SK-N-SH (cell line): ENCODE measurements around the gene OCSTAMP. TPM values are rescaled to one million over a fixed set of nuclear protein-coding genes. Genes with fewer than 3 reads are reported as not detected.

Source experiments
- CTCF ChIA-PET: fragments of 300-600, 350-600 bp; formaldehyde crosslinking; extraction: SDS; loops from one replicate; lab custom pipeline; 2021; lab: Yijun Ruan, JAX
- POLR2A ChIA-PET: fragments of 350-600 bp; sonication (Branson Sonifier 250); formaldehyde crosslinking; extraction: SDS; loops from one replicate; lab custom pipeline; 2020; ENCODE audit warnings: antibody characterized with exemption, inconsistent platforms; lab: Yijun Ruan, JAX
- DNase-seq: peaks from one replicate; pipeline ENCODE4 v3.0.0; 2012
- H2AFZ ChIP-seq: fragments of 200-600 bp; sonication (generic); 2 replicates; pipeline ENCODE4 v1.8.1; 2016; ENCODE audit warnings: antibody characterized with exemption, mild to moderate bottlenecking, low read depth
- H3F3A ChIP-seq: fragments of 200-600 bp; sonication (generic); replicated peaks from 2 replicates; pipeline ENCODE3; 2016; ENCODE audit warnings: antibody characterized with exemption, mild to moderate bottlenecking; ENCODE audit not compliant: insufficient read depth
- H3K27ac ChIP-seq, 2 experiments: fragments of 200-500 bp in 1 of 2; fragments of 200-600 bp in 1 of 2; sonication (Bioruptor generic) in 1 of 2; sonication (generic), shearing (Covaris generic) in 1 of 2; 2 replicates each; pipeline versions ENCODE4 v1.5.1 to v1.6.1; 2014 to 2016; ENCODE audit warnings: low read depth in 2 of 2, inconsistent platforms in 1 of 2, low read length in 1 of 2, mild to moderate bottlenecking in 1 of 2, mixed read lengths in 1 of 2
- H3K27me3 ChIP-seq: fragments of 200-600 bp; sonication (generic), shearing (Covaris generic); 2 replicates; pipeline ENCODE4 v1.6.1; 2016; ENCODE audit warnings: mixed run types; ENCODE audit not compliant: insufficient read depth
- H3K36me3 ChIP-seq, 2 experiments: fragments of 200-500 bp in 1 of 2; fragments of 200-600 bp in 1 of 2; sonication (Bioruptor generic) in 1 of 2; sonication (generic) in 1 of 2; replicated peaks in 1 of 2; 2 replicates each; pipeline versions ENCODE3 to v1.5.1; 2014 to 2016; ENCODE audit warnings: low read length in 1 of 2, mild to moderate bottlenecking in 1 of 2; ENCODE audit not compliant: insufficient read depth in 2 of 2, control insufficient read depth in 1 of 2
- H3K4me1 ChIP-seq, 2 experiments: fragments of 200-500 bp in 1 of 2; fragments of 200-600 bp in 1 of 2; sonication (Bioruptor generic) in 1 of 2; sonication (generic), shearing (Covaris generic) in 1 of 2; 2 replicates each; pipeline versions ENCODE4 v1.5.1 to v1.6.1; 2014 to 2016; ENCODE audit warnings: low read depth in 1 of 2, low read length in 1 of 2, mixed run types in 1 of 2; ENCODE audit not compliant: insufficient read depth in 2 of 2, control insufficient read depth in 1 of 2
- H3K4me2 ChIP-seq: fragments of 200-600 bp; sonication (generic), shearing (Covaris generic); 2 replicates; pipeline ENCODE4 v1.6.1; 2017; ENCODE audit warnings: mixed run types
- H3K4me3 ChIP-seq, 2 experiments: fragments of 200-500 bp in 1 of 2; fragments of 200-600 bp in 1 of 2; sonication (Bioruptor generic) in 1 of 2; sonication (generic), shearing (Covaris generic) in 1 of 2; 2 replicates each; pipeline versions ENCODE4 v1.5.1 to v1.8.1; 2014 to 2016; ENCODE audit warnings: low read depth in 2 of 2, inconsistent platforms in 1 of 2, low read length in 1 of 2, mild to moderate bottlenecking in 1 of 2, mixed read lengths in 1 of 2, moderate library complexity in 1 of 2
- H3K79me2 ChIP-seq: fragments of 200-600 bp; sonication (generic); 2 replicates; pipeline ENCODE4 v1.8.1; 2017; ENCODE audit warnings: mild to moderate bottlenecking; ENCODE audit not compliant: insufficient read depth
- H3K9ac ChIP-seq: fragments of 200-600 bp; sonication (generic); 2 replicates; pipeline ENCODE4 v1.6.1; 2017; ENCODE audit warnings: mixed run types
- H3K9me2 ChIP-seq: fragments of 200-600 bp; sonication (generic); 2 replicates; pipeline ENCODE4 v1.6.1; 2017; ENCODE audit warnings: mixed run types
- H3K9me3 ChIP-seq: fragments of 200-600 bp; sonication (generic); 2 replicates; pipeline ENCODE4 v1.6.1; 2017; ENCODE audit warnings: mixed run types, mild to moderate bottlenecking, moderate library complexity
- H4K20me1 ChIP-seq: fragments of 200-600 bp; sonication (generic); 2 replicates; pipeline ENCODE4 v1.6.1; 2017; ENCODE audit warnings: mild to moderate bottlenecking, mixed run types; ENCODE audit not compliant: insufficient read depth
- CHD2 ChIP-seq: fragments of 150-350 bp; IDR thresholded peaks from 2 replicates; pipeline ENCODE4 v1.6.1; 2018; ENCODE audit warnings: low read length; ENCODE audit not compliant: partially characterized antibody
- CTCF ChIP-seq: fragments of 200-600 bp; sonication (generic); IDR thresholded peaks from 2 replicates; pipeline ENCODE4 v1.6.1; 2017; ENCODE audit warnings: antibody characterized with exemption, mild to moderate bottlenecking, moderate library complexity
- EP300 ChIP-seq, 2 experiments: IDR thresholded peaks; 2 replicates each; pipeline versions ENCODE4 v1.4.0 to v1.6.1; 2012; ENCODE audit warnings: borderline replicate concordance in 1 of 2, low read depth in 1 of 2, low read length in 1 of 2
- EZH2phosphoT487 ChIP-seq: fragments of 200-600 bp; sonication (generic); IDR thresholded peaks from 2 replicates; pipeline ENCODE4 v1.6.1; 2017; ENCODE audit warnings: low read depth, mixed run types, mild to moderate bottlenecking, antibody characterized with exemption, moderate library complexity, borderline replicate concordance
- GATA2 ChIP-seq: sonication (generic); formaldehyde crosslinking; IDR thresholded peaks from 2 replicates; pipeline ENCODE4 v1.5.0; 2020; ENCODE audit warnings: mild to moderate bottlenecking, missing genetic modification reagents
- IRF3 ChIP-seq: fragments of 150-350 bp; IDR thresholded peaks from 2 replicates; pipeline ENCODE4 v1.6.1; 2016; ENCODE audit warnings: mild to moderate bottlenecking, low read depth, low read length
- JUND ChIP-seq: IDR thresholded peaks from 2 replicates; pipeline ENCODE4 v1.4.0; 2012
- MEF2A ChIP-seq: IDR thresholded peaks from 2 replicates; pipeline ENCODE4 v1.4.0; 2012; ENCODE audit warnings: low read depth, borderline replicate concordance
- MXI1 ChIP-seq: IDR thresholded peaks from 2 replicates; pipeline ENCODE4 v1.6.1; 2012; ENCODE audit warnings: mild to moderate bottlenecking, low read depth, low read length, improper control_type of control experiment
- PBX3 ChIP-seq: IDR thresholded peaks from 2 replicates; pipeline ENCODE4; 2012
- RAD21 ChIP-seq: IDR thresholded peaks from 2 replicates; pipeline ENCODE4 v1.6.1; 2012; ENCODE audit warnings: mild to moderate bottlenecking, low read length
- RCOR1 ChIP-seq: fragments of 150-350 bp; IDR thresholded peaks from 2 replicates; pipeline ENCODE4 v1.6.1; 2017; ENCODE audit warnings: antibody characterized with exemption, low read length
- SIN3A ChIP-seq: IDR thresholded peaks from 2 replicates; pipeline ENCODE4 v1.6.1; 2012; ENCODE audit warnings: low read depth, mild to moderate bottlenecking, low read length, moderate library complexity, borderline replicate concordance
- USF1 ChIP-seq: IDR thresholded peaks from 2 replicates; pipeline ENCODE4 v1.4.0; 2012; ENCODE audit warnings: low read depth, borderline replicate concordance
- USF2 ChIP-seq: fragments of 150-350 bp; IDR thresholded peaks from 2 replicates; pipeline ENCODE4 v1.6.1; 2017; ENCODE audit warnings: antibody characterized with exemption, low read length, low read depth, borderline replicate concordance
- WGBS: methylation state at CpG from one replicate; pipeline ENCODE4 v1.1.6; 2017; ENCODE audit warnings: low lambda C conversion rate; 5-methylcytosine and 5-hydroxymethylcytosine counted together
- polyA plus RNA-seq, 3 experiments: library from polyadenylated mRNA; depleted of rRNA; stranded (reverse); fragments of >200 nt; gene quantifications; 2 replicates each; pipeline ENCODE4 v1.2.3, GENCODE V29; 2012

The OCSTAMP gene
- polyA plus RNA-seq, 1 of the 3 experiments (the other 2 are of a cell fraction) = not detected

- Histone ChIP-seq H3F3A (no peaks in the 10 kb centered on the region), H3K4me1 (no peaks in the 10 kb centered on the region), H3K9ac (no peak overlapping the region), H3K4me2 (no peak overlapping the region), H3K27me3 (no peaks in the 10 kb centered on the region), H3K79me2 (no peaks in the 10 kb centered on the region), H3K36me3 (no peaks in the 10 kb centered on the region), H2AFZ (no peak overlapping the region), H4K20me1 (no peaks in the 10 kb centered on the region), H3K4me3 (no peak overlapping the region), H3K9me2 (no peaks in the 10 kb centered on the region), H3K9me3 (no peaks in the 10 kb centered on the region), H3K27ac (no peak overlapping the region)
- DNase-seq = no peak
- WGBS = 63% methylated on average over 2 of the region's 2 CpGs
- ChIA-PET POLR2A (no interaction called here), CTCF (no interaction called here)
- no peak for TF ChIP-seq CTCF
- TF ChIP-seq JUND = no peak
- TF ChIP-seq CHD2 = no peak
- no peak for TF ChIP-seq SIN3A
- no peak for TF ChIP-seq IRF3
- no peak for TF ChIP-seq MXI1
- no peak for TF ChIP-seq PBX3
- TF ChIP-seq MEF2A = no peak
- TF ChIP-seq USF2 = no peak
- TF ChIP-seq GATA2 (CRISPR knock-in tag) = no peak
- TF ChIP-seq EP300 (IDR thresholded peaks at IDR 0.05; ENCODE audit: borderline replicate concordance in 1 of 2, low read depth in 1 of 2, low read length in 1 of 2) = no peak
- no peak for TF ChIP-seq USF1
- no peak for TF ChIP-seq EZH2phosphoT487
- TF ChIP-seq RCOR1 = no peak
- no peak for TF ChIP-seq RAD21
Observed at GRCh38 chr20:46580613-46581205, 30.3 kb upstream of the OCSTAMP start.
